ENCODE results near the gene ZNF699. TPM values are rescaled to one million over a fixed set of nuclear protein-coding genes. Genes with fewer than 3 reads are reported as not detected.
"Not testable (repeated sequence)": the region's sequence is repeated elsewhere in the genome, so short reads cannot be mapped to it uniquely, and the experiment has no call there.

ZNF699 gene
- total RNA-seq, 2 donors from 2014 or later = 7.0 to 8.0 TPM

GRCh38 chr19:9323919-9324583 is 14.4 kb upstream of the ZNF699 start, which contains the start of gene ZNF559:
Gene ZNF559 (plus strand): TSS chr19:9324179. CDS start chr19:9338550, 14,371 bp downstream.
- H3K27ac ChIP-seq = peak within 1 kb of the TSS; percentile 88 to 90
- peaks cover 0 to 10% of the 10 kb centered on the region in 2 donors for H3K4me1 ChIP-seq
- TF ChIP-seq CTCF (IDR thresholded peaks at IDR 0.05) = peak in 1 of 2 donors; percentile 35
- H3K27me3 ChIP-seq = no peaks in the 10 kb centered on the region
- H3K36me3 ChIP-seq = peaks cover 5% of the 10 kb centered on the region
- H3K9me3 ChIP-seq = peaks cover 7 to 38% of the 10 kb centered on the region in 2 donors
- peak within 1 kb of the TSS; percentile 55 to 84 for H3K4me3 ChIP-seq
- DNase-seq (ENCODE audit: low spot score) = peak; percentile 95

- Histone ChIP-seq H3K9me3 (peaks cover 7 to 32% of the 10 kb centered on the region in 2 donors), H3K27me3 (no peaks in the 10 kb centered on the region), H3K27ac (peak overlapping the region; percentile 88 to 90), H3K36me3 (peaks cover 5% of the 10 kb centered on the region), H3K4me1 (peaks cover 0 to 10% of the 10 kb centered on the region in 2 donors), H3K4me3 (peak overlapping the region; percentile 55 to 84)
- DNase-seq (ENCODE audit: low spot score) = peak; percentile 77
- TF ChIP-seq CTCF (IDR thresholded peaks at IDR 0.05) = no peak
Observed at GRCh38 chr19:9323557-9323918, 13.9 kb upstream of the ZNF699 start.

GRCh38 chr19:9322201-9322600 is 12.6 kb upstream of the ZNF699 start:
- Histone ChIP-seq H3K9me3 (peaks cover under 1 to 19% of the 10 kb centered on the region in 2 donors), H3K4me1 (peaks cover 0 to 10% of the 10 kb centered on the region in 2 donors)
- DNase-seq (ENCODE audit: low spot score); H3K27me3 ChIP-seq; H3K4me3 ChIP-seq; H3K36me3 ChIP-seq; H3K27ac ChIP-seq: not testable (repeated sequence)

- H3K27me3 ChIP-seq; H3K36me3 ChIP-seq; DNase-seq (ENCODE audit: low spot score); H3K4me3 ChIP-seq; H3K27ac ChIP-seq: not testable (repeated sequence)
- Histone ChIP-seq H3K9me3 (peaks cover 0 to 15% of the 10 kb centered on the region in 2 donors), H3K4me1 (peaks cover 0 to 10% of the 10 kb centered on the region in 2 donors)
Observed at GRCh38 chr19:9321756-9322155, 12.1 kb upstream of the ZNF699 start.

GRCh38 chr19:9321338-9321737 is 11.7 kb upstream of the ZNF699 start:
- no peak overlapping the region for H3K27ac ChIP-seq
- no peak for DNase-seq (ENCODE audit: low spot score)
- no peak for TF ChIP-seq CTCF (IDR thresholded peaks at IDR 0.05)
- no peaks in the 10 kb centered on the region for H3K27me3 ChIP-seq
- peaks cover 0 to 10% of the 10 kb centered on the region in 2 donors for H3K9me3 ChIP-seq
- no peaks in the 10 kb centered on the region for H3K36me3 ChIP-seq
- H3K4me1 ChIP-seq = peaks cover 0 to 10% of the 10 kb centered on the region in 2 donors
- no peak overlapping the region for H3K4me3 ChIP-seq

- no peak for DNase-seq (ENCODE audit: low spot score)
- Histone ChIP-seq H3K9me3 (no peaks in the 10 kb centered on the region), H3K4me1 (peaks cover 0 to 2% of the 10 kb centered on the region in 2 donors), H3K27ac (no peak overlapping the region), H3K36me3 (no peaks in the 10 kb centered on the region), H3K4me3 (no peak overlapping the region), H3K27me3 (no peaks in the 10 kb centered on the region)
- no peak for TF ChIP-seq CTCF (IDR thresholded peaks at IDR 0.05)
Observed at GRCh38 chr19:9313756-9314155, 4.1 kb upstream of the ZNF699 start.

Data from right atrium auricular region (tissue), 2 donors.